K562 (cell line): ENCODE data around the gene BCAM. TPM values are rescaled to one million over a fixed set of nuclear protein-coding genes. Genes with fewer than 3 reads are reported as not detected.
A peak's percentile ranks its signal among the peaks of the same experiment; 100 is the strongest.

Experiments
- ARID3A ChIP-seq: IDR thresholded peaks from 2 replicates; pipeline ENCODE4 v1.6.1; 2012; ENCODE audit warnings: low read depth, low read length, improper control_type of control experiment, borderline replicate concordance
- L3MBTL2 ChIP-seq: fragments of 450-650 bp; IDR thresholded peaks from 2 replicates; pipeline ENCODE4 v1.6.1; 2016; ENCODE audit warnings: mild to moderate bottlenecking, moderate library complexity
- MAZ ChIP-seq, 2 experiments: fragments of 450-650 bp in 1 of 2; sonication (generic) in 1 of 2; formaldehyde crosslinking; IDR thresholded peaks in 1 of 2; conservative IDR thresholded peaks in 1 of 2; 2 replicates each; pipeline versions ENCODE4 v1.4.0 to v1.5.0; 2020; ENCODE audit warnings: mild to moderate bottlenecking in 1 of 2, missing genetic modification reagents in 1 of 2
- MEF2A ChIP-seq: IDR thresholded peaks from 2 replicates; pipeline ENCODE4 v1.6.1; 2011; ENCODE audit warnings: low read depth, mild to moderate bottlenecking, low read length, moderate library complexity; ENCODE audit not compliant: control insufficient read depth
- PREB ChIP-seq: sonication (generic); formaldehyde crosslinking; IDR thresholded peaks from 2 replicates; pipeline ENCODE4 v1.8.1; 2023; ENCODE audit warnings: mild to moderate bottlenecking, missing genetic modification reagents
- TBL1XR1 ChIP-seq, 2 experiments: IDR thresholded peaks; 2 replicates each; pipeline ENCODE4 v1.6.1; 2012; ENCODE audit warnings: improper control_type of control experiment in 2 of 2, low read length in 2 of 2, mild to moderate bottlenecking in 1 of 2
- YY1 ChIP-seq, 3 experiments: IDR thresholded peaks; 2 replicates each; pipeline ENCODE4 v1.6.1; 2011; ENCODE audit warnings: low read length in 2 of 3, mild to moderate bottlenecking in 2 of 3, moderate library complexity in 2 of 3, borderline replicate concordance in 1 of 3, control low read depth in 1 of 3, low read depth in 1 of 3; ENCODE audit not compliant: insufficient read depth in 3 of 3, insufficient replicate concordance in 2 of 3, control insufficient read depth in 1 of 3, insufficient read length in 1 of 3; ENCODE audit errors: extremely low read depth in 1 of 3
- ZBTB7A ChIP-seq: IDR thresholded peaks from 2 replicates; pipeline ENCODE4 v1.6.1; 2011; ENCODE audit warnings: low read depth, mild to moderate bottlenecking, low read length, moderate library complexity, borderline replicate concordance; ENCODE audit not compliant: control insufficient read depth
- ZNF764 ChIP-seq: fragments of 250-450 bp; sonication (Bioruptor Pico); IDR thresholded peaks from 2 replicates; pipeline ENCODE4 v1.4.0; 2020; ENCODE audit warnings: low read depth, mild to moderate bottlenecking, moderate library complexity
- polyA plus RNA-seq, 8 experiments: library from polyadenylated mRNA; depleted of rRNA in 4 of 8; stranded (reverse) in 5 of 8; unstranded in 3 of 8; fragments of >200 nt; fragmentation: Nextera tagmentation in 2 of 8; fragmentation: Illumina TruSeq in 1 of 8; extraction: Ambion mirVana in 2 of 8; extraction: Trizol in 1 of 8; gene quantifications; 2 replicates each; pipeline versions ENCODE4 v1.2.1 to v1.2.3, GENCODE V29; 2011 to 2014; ENCODE audit warnings: inconsistent platforms in 1 of 8, missing spikeins in 1 of 8
- total RNA-seq, 7 experiments: library from RNA; depleted of rRNA in 6 of 7; stranded (reverse); fragments of >200 nt in 6 of 7; fragmentation: Illumina TruSeq in 2 of 7; extraction: Trizol in 2 of 7; gene quantifications; 2 replicates each; pipeline versions ENCODE4 v1.2.1 to v1.2.3, GENCODE V29; 2011 to 2021; ENCODE audit warnings: low replicate concordance in 1 of 7
- TF ChIP-seq, protein P1 (sequence below): fragments of 150-350 bp; conservative IDR thresholded peaks from 2 replicates; pipeline ENCODE4 v1.6.1; 2014; ENCODE audit warnings: low read length
- TF ChIP-seq, protein P2 (sequence below): sonication (generic); formaldehyde crosslinking; IDR thresholded peaks from 2 replicates; pipeline ENCODE4 v1.8.1; 2022; ENCODE audit warnings: missing genetic modification reagents

The BCAM gene
- total and polyA plus RNA-seq, 9 of the 15 experiments (the other 6 are each of a cell fraction or from before 2014, with no cell fraction given): 0.07 to 1.3 (median 0.33) TPM; not detected in 2

DNA sequence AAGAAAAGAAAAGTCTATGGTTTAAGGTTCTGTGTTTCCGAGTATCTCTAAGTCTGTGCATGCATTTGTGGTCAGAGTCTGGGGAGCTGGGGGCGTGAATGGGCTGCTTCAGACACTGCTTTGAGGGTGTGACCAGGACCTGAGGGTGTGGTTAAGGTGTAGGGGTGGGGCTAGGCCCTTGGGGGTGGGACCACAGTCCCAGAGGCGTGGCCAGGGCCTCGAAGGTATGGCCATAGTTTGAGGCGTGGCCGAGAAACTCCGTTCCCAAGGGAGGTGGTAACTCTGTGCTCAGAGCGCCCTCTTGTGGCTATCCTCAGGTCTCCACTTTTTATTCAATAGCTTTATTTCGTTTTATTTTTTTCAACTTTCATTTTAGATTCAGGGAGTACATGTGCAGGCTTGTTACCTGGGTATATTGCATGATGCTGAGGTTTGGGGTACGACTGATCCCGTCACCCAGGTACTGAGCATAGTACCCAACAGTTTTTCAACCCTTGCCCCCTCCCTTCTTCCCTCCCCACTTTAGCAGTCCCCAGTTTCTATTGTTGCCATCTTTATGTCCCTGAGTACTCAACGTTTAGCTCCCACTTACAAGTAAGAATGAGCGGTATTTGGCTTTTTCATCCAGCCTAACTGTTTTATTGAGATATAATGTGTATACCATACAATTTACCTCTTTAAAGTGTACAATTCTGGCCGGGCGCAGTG is 38.2 kb upstream of the BCAM start (continued):
- TF ChIP-seq TBL1XR1 (IDR thresholded peaks at IDR 0.05; ENCODE audit: low read length in 2 of 2) (0 out of 4 replicates have a peak, but pooled peaks of 1 of the 2 experiments have one; percentile 11), ZNF764 (no peak), MEF2A (no peak), PREB (CRISPR knock-in tag) (no peak), ARID3A (peak; percentile 84), MAZ (CRISPR knock-in tag; conservative IDR thresholded peaks at IDR 0.05 in 1 of 2, IDR thresholded peaks at IDR 0.05 in 1 of 2) (peak in 1 of 2 experiments; percentile 60; a peak in 1 of 4 replicates), ZBTB7A (peak; percentile 56; the same call in 1 of the 2 replicates), L3MBTL2 (peak; percentile 24; the same call in 1 of the 2 replicates), YY1 (IDR thresholded peaks at IDR 0.05; ENCODE audit: borderline replicate concordance in 1 of 3, control insufficient read depth in 1 of 3, extremely low read depth in 1 of 3, insufficient read depth in 3 of 3, insufficient read length in 1 of 3, insufficient replicate concordance in 2 of 3, low read depth in 1 of 3, low read length in 2 of 3) (peak in 1 of 3 experiments; percentile 53)
- TF ChIP-seq, protein P1, sequence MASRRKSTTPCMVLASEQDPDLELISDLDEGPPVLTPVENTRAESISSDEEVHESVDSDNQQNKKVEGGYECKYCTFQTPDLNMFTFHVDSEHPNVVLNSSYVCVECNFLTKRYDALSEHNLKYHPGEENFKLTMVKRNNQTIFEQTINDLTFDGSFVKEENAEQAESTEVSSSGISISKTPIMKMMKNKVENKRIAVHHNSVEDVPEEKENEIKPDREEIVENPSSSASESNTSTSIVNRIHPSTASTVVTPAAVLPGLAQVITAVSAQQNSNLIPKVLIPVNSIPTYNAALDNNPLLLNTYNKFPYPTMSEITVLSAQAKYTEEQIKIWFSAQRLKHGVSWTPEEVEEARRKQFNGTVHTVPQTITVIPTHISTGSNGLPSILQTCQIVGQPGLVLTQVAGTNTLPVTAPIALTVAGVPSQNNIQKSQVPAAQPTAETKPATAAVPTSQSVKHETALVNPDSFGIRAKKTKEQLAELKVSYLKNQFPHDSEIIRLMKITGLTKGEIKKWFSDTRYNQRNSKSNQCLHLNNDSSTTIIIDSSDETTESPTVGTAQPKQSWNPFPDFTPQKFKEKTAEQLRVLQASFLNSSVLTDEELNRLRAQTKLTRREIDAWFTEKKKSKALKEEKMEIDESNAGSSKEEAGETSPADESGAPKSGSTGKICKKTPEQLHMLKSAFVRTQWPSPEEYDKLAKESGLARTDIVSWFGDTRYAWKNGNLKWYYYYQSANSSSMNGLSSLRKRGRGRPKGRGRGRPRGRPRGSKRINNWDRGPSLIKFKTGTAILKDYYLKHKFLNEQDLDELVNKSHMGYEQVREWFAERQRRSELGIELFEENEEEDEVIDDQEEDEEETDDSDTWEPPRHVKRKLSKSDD: no peak
- TF ChIP-seq, protein P2, sequence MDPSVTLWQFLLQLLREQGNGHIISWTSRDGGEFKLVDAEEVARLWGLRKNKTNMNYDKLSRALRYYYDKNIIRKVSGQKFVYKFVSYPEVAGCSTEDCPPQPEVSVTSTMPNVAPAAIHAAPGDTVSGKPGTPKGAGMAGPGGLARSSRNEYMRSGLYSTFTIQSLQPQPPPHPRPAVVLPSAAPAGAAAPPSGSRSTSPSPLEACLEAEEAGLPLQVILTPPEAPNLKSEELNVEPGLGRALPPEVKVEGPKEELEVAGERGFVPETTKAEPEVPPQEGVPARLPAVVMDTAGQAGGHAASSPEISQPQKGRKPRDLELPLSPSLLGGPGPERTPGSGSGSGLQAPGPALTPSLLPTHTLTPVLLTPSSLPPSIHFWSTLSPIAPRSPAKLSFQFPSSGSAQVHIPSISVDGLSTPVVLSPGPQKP: no peak
